Hematopoietic multipotent progenitor cell treated with erythropoietin and hydrocortisone succinate and interleukin-3 and kit ligand, for 8 days (in vitro differentiated cells): Measurements from ENCODE around the gene HOXC10.

Source experiments
- DNase-seq: peaks from one replicate; pipeline ENCODE4 v3.0.0-alpha.2; 2015

The HOXC10 gene

GRCh38 chr12:54004063-54004840 is 19.3 kb downstream of the HOXC10 start:
- no peak for DNase-seq

DNA sequence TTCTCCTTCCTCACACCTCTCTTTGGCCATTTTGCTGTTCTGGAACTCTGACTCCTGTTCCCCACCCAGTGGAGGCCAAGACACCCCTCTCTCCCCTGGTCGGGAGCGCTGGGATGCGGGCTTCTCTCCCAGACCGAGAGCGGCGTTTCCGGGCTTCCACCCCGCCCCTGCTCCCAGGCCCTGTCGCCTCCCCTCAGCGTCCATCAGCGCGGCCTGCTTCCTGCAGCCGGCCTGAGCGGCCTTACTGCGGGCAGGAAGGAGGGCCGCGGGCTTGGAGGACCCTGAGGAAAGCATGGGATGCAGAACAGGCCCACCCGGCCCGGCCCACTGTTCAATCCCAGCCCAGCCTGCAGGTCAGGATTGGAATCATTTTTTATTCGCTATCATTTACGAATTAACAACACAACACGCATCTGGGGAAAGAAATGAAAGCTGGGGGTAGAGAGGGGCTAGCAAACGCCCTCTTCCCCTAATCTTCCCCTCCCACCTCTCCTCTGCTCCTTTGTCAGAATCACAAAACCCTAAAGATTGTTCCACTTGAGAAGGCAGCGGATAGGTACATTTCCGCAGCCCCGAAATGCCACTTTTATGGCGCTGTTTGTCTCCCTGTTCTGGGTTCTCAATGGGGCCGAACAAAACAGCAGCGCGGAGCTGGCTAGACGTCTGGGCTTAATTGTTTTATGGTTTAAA is 20.0 kb downstream of the HOXC10 start:
- no peak for DNase-seq

DNA sequence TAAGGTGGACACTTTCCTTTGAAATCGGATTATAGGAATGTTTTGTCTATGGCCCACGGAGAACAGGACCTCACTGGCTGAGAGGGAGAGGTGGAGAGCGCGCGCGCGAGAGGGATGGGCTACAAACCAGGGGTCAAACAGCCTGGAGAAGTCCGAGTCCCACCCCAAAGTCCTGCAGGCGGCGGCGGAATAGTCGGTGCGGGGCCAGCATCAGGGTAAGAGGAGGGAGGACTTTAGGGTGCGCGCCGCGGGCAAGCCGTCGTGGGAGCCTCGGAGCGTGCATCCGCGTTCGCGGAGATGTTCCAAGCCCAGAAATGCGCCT is 20.5 kb downstream of the HOXC10 start:
- DNase-seq = no peak

DNA sequence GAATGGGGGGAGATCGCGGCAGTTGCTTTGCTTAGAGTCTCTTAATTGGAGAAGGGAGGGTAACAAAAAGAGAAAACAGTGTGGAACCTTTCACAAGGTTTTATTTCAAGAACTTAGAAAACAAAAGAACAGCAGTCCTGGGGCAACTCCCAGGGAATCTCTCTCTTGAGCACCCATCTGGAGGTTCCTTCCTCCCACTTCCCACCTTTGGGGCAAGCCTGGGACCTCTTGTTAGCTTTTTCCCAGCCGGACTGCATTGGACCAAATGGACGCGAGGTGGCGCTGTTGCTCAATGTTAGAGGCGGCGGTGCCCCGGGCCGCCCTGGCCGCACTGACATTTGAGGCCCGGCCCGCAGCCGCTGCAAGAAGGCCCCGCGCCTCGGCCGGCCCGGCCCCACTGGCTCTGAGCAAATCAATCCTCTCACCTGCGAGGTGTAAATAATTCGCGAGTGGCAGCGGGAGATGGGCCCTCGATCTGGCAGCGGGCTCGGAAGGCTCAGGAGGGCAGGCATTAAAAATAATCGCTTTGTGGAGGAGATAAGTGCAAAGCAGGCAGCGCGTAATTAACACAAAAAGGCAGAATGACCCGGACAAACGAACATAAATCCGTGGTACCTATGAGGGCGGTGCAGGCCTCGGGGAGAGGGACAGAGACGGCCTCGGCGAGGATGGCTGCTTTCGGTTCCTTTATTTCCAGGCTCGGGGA is 21.1 kb downstream of the HOXC10 start:
- DNase-seq = peak; percentile 79

GRCh38 chr12:54006559-54007220 is 21.7 kb downstream of the HOXC10 start:
- no peak for DNase-seq

DNA sequence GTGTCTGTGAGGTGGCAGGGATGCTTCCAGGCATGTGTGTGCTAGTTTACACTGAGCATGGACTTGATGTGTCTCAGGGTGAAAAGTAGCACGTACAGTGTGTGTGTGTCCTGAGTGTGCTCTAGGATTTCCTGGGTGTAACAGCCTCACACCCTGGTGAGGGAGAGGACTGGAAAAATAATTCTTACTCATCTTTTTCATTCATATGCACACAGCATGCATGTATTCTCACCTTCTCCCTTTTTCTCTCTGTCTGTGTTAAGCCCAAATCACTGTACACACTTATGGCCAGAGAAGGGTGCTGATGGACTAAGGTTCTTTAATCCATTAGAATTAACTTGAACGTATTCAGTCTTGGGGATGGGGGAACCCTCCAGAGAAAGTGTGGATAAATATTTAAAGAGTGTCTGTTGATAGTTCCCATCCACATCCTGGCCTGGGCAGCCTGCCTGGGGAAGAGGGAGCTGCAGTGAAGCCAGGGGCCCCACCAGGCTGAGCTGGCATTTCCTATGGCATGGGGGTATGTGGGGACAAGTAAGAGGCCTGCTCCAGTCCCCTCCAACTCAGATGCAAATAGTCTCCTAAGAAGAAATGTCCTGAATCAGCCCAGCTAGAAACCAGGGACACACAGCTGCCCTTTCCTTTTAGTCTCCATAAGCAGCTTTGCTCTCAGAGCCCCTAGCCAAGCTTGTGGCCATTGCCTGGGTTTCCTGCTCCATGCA is 22.8 kb downstream of the HOXC10 start:
- no peak for DNase-seq

DNA sequence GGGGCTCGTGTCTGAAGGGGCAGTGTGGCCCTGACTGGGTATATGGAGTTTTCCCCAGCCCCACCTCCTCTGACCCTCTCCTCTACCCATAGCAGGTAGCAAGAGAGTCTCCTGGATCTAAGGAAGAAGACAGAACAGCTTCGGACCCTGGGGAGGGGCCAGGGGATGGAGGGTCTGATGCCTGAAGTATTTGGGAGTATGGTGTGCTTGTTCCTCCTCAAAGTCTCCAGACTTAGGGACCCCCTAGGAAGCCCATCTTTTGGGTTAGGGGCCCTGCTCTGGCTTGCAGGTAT is 23.3 kb downstream of the HOXC10 start:
- DNase-seq = no peak

DNA sequence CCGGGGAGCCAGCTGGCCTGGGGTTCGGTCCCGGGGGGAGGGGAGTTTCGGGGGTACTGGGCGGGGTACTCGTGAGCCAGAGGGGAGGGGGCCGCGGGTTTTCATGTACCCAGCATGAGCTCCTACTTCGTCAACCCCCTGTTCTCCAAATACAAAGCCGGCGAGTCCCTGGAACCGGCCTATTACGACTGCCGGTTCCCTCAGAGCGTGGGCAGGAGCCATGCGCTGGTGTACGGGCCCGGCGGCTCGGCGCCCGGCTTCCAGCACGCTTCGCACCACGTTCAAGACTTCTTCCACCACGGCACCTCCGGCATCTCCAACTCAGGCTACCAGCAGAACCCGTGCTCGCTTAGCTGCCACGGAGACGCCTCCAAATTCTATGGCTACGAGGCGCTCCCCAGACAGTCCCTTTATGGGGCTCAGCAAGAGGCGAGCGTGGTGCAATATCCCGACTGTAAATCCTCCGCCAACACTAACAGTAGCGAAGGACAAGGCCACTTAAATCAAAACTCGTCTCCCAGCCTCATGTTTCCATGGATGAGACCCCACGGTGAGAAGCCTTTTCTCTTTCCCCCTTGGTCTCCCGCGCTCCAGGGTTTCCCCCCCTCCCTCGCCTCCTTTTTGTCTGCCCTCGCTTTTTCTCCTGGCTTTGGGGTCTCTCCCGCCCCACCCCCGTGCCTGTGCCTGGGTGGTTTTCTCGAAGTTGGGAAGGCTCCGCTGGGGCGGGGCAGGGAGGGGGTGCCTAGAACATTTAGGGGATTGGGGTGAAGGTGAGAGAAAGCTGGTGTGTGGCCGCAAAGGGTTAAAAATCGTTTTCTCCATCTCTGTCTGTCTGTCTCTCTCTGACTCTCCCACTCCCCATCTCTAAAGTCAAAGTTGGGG is 24.5 kb downstream of the HOXC10 start:
- DNase-seq = no peak

DNA sequence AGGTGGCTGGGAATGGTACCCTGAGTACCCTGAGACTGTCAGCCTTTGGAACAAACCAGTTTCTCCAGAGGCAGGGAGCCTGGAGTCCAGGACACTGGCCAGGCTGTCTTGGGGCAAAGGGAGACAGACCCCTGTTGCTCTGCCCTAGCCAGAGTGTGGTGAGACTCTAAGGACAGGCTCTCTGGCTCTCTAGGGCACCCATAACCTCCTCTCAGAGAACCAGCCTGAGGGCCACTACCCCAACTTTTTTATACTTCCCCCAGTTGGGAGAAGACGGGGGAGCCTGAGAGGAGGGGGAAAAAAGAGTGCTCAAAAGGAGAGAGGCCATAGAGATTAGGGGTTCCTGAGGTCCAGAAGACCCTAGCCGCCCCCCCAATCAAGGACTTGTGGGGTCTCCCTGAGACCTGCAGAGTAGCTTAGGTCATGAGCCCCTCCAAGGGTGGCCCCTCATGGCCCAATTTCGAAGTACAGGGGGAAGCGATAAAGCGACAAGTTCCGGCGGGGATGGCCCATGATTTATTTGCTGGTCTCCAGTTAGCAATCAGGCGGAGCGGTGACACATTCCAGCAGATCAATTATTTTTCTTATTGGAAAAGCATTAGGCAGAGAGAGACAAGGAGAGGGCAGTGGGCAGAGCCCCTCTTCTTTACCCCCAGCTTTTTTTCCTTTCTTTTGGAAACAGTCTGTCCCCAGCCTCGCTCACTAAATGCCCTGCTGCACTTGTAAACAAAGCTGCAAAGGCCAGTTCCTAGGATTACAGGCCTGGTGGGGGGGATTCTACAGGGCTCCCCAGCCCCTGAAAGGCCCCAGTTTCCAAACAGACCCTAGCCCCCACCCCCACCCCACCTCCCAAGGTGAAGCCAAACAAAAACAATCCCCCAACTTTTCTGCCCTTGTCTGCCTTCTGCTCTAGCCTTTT is 25.4 kb downstream of the HOXC10 start:
- no peak for DNase-seq

DNA sequence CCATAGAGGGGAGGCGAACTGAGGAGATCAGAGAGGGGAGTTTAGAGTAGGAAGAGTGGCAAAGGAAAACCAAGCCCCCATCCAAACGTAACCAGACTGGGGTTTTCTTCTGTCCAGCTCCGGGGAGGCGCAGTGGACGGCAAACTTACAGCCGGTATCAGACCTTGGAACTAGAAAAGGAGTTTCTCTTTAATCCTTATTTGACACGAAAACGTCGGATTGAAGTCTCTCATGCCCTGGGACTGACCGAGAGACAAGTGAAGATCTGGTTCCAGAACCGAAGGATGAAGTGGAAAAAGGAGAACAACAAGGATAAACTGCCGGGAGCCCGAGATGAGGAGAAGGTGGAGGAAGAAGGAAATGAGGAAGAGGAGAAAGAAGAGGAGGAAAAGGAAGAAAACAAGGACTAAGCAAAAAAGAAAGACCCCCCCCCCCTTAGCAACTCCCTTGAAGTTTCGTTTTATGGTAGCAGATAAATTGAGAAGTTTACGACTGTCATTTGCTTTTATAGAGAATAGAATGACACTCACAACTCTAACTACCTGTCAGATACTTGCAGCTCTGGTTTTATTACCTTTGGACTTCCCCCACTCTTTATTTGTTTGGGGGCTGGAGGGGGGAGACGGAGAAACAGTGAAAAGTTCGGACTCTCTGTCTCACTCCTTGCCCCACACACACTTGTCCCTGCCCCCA is 26.2 kb downstream of the HOXC10 start:
- no peak for DNase-seq

- no peak for DNase-seq
These were observed 27.0 kb downstream of the HOXC10 start for GRCh38 chr12:54011665-54012532.

GRCh38 chr12:54012631-54013409 is 27.9 kb downstream of the HOXC10 start:
- DNase-seq = no peak

GRCh38 chr12:54014377-54015017 is 29.6 kb downstream of the HOXC10 start:
- no peak for DNase-seq

DNA sequence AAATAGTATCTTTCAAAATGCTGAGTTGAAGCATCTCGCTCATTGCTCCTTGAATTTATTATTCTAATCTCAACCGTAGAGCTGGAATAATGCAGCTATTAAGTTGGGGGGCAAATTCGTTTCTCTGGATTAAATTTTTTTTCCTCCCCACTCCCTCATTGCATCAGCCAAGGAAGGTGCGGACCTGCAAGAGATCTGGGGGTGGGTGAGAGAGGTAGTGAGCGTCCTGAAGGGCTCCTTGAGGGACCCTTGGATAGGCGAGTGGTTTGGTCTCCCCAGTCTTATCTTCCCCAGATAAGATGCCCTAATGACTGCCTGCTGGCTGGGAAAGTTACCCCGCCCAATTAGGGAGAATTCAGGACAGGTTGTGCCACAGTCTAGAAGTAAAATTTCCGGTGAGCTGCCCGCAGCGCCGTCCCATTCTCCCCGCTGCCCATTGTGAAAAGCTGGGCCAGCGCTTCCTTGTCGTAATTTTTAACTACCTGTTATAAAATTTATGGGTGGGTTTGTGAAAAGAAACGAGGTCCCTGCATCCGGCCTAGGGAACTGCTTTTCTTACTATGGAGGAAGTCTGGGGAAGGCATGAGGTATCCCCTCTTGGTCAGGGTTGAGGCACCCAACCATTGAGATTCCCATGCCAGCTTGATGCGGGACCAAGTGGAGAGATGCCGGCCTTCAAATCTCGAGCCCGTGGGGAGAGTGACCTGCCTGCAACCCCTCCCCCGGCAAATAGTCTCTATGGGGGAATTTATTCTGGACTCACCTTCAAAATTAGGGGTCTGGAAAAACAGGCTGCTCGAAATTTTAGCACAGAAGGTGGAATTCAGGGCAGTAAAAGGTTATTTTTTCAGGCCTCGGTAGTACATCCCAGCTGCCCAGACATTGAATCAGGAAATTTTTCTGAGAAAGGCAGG is 30.3 kb downstream of the HOXC10 start:
- DNase-seq = no peak

- DNase-seq = no peak
These were observed 31.1 kb downstream of the HOXC10 start for GRCh38 chr12:54016051-54016450.

DNA sequence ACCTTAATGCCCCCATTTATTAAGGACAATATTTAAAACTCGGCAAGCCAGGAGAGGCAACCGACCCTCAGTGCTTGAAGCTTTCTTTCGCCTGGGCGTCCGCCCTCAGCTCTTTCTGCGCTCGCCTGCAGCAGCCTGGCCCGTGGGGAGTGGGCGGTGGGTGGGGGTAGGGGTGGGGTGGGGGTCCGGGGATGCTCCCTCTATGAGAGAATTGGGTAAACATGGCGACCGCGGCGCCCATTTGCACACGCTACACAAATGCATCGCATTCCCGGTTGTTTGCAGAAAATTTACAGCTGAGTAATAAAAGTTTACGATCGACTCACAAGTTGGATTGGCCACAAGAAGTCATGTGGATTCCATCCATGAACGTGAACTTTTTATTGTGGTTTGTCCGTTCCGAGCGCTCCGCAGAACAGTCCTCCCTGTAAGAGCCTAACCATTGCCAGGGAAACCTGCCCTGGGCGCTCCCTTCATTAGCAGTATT is 31.6 kb downstream of the HOXC10 start:
- DNase-seq = no peak
